Measurements from ENCODE around the gene SLC46A2.

DNA sequence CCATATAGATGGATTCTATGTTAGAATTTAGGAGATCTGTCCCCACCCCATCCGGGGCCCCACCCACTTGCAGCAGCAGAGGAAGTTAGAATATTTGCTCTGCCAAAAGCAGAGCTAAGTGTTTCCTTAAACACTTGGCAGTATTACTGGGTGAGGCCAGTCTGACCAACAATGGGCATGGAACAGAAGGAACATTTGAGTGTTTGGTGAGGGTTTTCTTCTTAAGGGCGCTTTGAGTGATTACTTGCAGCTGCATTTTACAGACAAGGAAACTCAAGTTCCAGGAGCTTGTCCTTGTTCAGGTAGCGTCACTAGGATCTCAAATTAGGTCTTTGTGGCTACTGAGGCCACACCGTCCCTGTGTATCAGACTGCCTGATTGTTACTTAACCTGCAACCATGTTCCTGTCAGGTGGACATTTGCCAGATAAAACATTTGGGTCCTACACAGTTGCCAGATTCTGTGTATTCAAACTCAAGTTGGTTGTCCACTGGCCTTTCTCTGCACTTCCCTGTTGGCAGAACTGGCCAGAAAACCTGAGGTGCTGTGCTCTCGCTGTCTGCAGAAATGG, 59.3 kb downstream of the SLC46A2 start:
- TF ChIP-seq EP300 (IDR thresholded peaks at IDR 0.05) (peak in 3 of 4 donors; percentile 61 to 92 (median 66)), POLR2AphosphoS5 (IDR thresholded peaks at IDR 0.05) (peak in 1 of 2 donors; percentile 64)
- TF ChIP-seq, protein P1, sequence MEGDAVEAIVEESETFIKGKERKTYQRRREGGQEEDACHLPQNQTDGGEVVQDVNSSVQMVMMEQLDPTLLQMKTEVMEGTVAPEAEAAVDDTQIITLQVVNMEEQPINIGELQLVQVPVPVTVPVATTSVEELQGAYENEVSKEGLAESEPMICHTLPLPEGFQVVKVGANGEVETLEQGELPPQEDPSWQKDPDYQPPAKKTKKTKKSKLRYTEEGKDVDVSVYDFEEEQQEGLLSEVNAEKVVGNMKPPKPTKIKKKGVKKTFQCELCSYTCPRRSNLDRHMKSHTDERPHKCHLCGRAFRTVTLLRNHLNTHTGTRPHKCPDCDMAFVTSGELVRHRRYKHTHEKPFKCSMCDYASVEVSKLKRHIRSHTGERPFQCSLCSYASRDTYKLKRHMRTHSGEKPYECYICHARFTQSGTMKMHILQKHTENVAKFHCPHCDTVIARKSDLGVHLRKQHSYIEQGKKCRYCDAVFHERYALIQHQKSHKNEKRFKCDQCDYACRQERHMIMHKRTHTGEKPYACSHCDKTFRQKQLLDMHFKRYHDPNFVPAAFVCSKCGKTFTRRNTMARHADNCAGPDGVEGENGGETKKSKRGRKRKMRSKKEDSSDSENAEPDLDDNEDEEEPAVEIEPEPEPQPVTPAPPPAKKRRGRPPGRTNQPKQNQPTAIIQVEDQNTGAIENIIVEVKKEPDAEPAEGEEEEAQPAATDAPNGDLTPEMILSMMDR (IDR thresholded peaks at IDR 0.05): no peak
